GM19455 (cell line): Measurements from ENCODE around the gene HERC6.
A peak's percentile ranks its signal among the peaks of the same experiment; 100 is the strongest.
"Not testable (repeated sequence)": the region's sequence is repeated elsewhere in the genome, so short reads cannot be mapped to it uniquely, and the experiment has no call there.

Experiments
- ATAC-seq: cut with Tn5 transposase; IDR thresholded peaks from one replicate; pipeline ENCODE4 v1.9.1; 2021; ENCODE audit not compliant: unreplicated experiment

The HERC6 gene

GRCh38 chr4:88443486-88443885, 64.8 kb downstream of the HERC6 start:
- ATAC-seq = no peak

GRCh38 chr4:88445252-88445651, 66.6 kb downstream of the HERC6 start:
- ATAC-seq = no peak

GRCh38 chr4:88446124-88446523, 67.5 kb downstream of the HERC6 start:
- no peak for ATAC-seq

- ATAC-seq = no peak
Observed at GRCh38 chr4:88447371-88448095, 68.9 kb downstream of the HERC6 start.

GRCh38 chr4:88448211-88448765, 69.6 kb downstream of the HERC6 start:
- ATAC-seq = not testable (repeated sequence)

- no peak for ATAC-seq
Observed at GRCh38 chr4:88448889-88449288, 70.2 kb downstream of the HERC6 start.

- no peak for ATAC-seq
Observed at GRCh38 chr4:88449290-88449689, 70.6 kb downstream of the HERC6 start.

- no peak for ATAC-seq
Observed at GRCh38 chr4:88451205-88451604, 72.6 kb downstream of the HERC6 start.

- no peak for ATAC-seq
Observed at GRCh38 chr4:88452912-88453311, 74.3 kb downstream of the HERC6 start.

- ATAC-seq = peak; percentile 92
Observed at GRCh38 chr4:88456670-88457306, 78.1 kb downstream of the HERC6 start, which contains the start of gene HERC5. Gene HERC5 (plus strand): TSS chr4:88457119. CDS start chr4:88457270, 151 bp downstream.

GRCh38 chr4:88457307-88458103, 78.9 kb downstream of the HERC6 start:
- peak; percentile 46 for ATAC-seq

GRCh38 chr4:88458104-88458740, 79.6 kb downstream of the HERC6 start:
- ATAC-seq = no peak

- no peak for ATAC-seq
Observed at GRCh38 chr4:88465653-88466192, 87.1 kb downstream of the HERC6 start.

GRCh38 chr4:88467392-88467791, 88.7 kb downstream of the HERC6 start:
- ATAC-seq = no peak

GRCh38 chr4:88477229-88477860, 98.7 kb downstream of the HERC6 start:
- ATAC-seq = no peak

- no peak for ATAC-seq
Observed at GRCh38 chr4:88478247-88478646, 99.6 kb downstream of the HERC6 start.

GRCh38 chr4:88481537-88481936, 102.9 kb downstream of the HERC6 start:
- ATAC-seq = no peak

- ATAC-seq = no peak
Observed at GRCh38 chr4:88489100-88489761, 110.6 kb downstream of the HERC6 start.
